SU-DHL-6 (cell line): ENCODE data around the gene PADI4.

Experiments
- EZH2phosphoT487 ChIP-seq: fragments of 200-600 bp; sonication (generic), shearing (Covaris generic); conservative IDR thresholded peaks from 2 replicates; pipeline ENCODE4 v1.6.1; 2018; ENCODE audit warnings: mild to moderate bottlenecking, antibody characterized with exemption, low read length, moderate library complexity, mixed read lengths
- TF ChIP-seq, protein P1 (sequence below): fragments of 200-600 bp; sonication (generic); IDR thresholded peaks from one replicate; pipeline ENCODE4 v1.5.1; 2017; ENCODE audit warnings: antibody characterized with exemption, mild to moderate bottlenecking, low read length, moderate library complexity; ENCODE audit not compliant: insufficient read depth, poor library complexity, severe bottlenecking

DNA sequence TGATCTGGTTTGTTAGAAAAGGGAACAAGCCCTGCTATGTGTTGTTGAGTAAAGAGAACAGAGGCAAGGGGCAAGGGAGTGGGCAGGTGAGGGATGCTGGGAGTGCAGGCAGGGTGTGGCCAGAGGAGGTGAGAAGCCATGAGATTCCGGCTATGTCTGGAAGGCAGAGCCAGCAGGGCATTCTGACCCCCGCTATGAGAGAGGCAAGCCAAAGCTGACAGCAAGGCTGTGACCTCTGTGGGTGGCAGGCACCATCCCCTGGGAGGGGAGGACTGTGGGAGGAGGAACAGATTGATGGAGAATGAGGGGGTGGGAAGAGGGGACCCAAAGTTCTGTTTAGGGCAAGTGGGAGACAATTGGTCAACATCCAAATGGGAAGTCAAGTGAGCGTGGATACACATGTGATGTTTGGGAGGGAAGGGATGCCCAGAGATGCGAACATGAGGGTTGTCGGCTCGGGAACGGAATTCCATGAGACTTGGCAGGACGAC, 44.5 kb downstream of the PADI4 start:
- TF ChIP-seq, protein P1, sequence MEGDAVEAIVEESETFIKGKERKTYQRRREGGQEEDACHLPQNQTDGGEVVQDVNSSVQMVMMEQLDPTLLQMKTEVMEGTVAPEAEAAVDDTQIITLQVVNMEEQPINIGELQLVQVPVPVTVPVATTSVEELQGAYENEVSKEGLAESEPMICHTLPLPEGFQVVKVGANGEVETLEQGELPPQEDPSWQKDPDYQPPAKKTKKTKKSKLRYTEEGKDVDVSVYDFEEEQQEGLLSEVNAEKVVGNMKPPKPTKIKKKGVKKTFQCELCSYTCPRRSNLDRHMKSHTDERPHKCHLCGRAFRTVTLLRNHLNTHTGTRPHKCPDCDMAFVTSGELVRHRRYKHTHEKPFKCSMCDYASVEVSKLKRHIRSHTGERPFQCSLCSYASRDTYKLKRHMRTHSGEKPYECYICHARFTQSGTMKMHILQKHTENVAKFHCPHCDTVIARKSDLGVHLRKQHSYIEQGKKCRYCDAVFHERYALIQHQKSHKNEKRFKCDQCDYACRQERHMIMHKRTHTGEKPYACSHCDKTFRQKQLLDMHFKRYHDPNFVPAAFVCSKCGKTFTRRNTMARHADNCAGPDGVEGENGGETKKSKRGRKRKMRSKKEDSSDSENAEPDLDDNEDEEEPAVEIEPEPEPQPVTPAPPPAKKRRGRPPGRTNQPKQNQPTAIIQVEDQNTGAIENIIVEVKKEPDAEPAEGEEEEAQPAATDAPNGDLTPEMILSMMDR, result no peak
- TF ChIP-seq EZH2phosphoT487, result no peak
